ENCODE measurements around the gene POU6F2.

POU6F2 gene

DNA sequence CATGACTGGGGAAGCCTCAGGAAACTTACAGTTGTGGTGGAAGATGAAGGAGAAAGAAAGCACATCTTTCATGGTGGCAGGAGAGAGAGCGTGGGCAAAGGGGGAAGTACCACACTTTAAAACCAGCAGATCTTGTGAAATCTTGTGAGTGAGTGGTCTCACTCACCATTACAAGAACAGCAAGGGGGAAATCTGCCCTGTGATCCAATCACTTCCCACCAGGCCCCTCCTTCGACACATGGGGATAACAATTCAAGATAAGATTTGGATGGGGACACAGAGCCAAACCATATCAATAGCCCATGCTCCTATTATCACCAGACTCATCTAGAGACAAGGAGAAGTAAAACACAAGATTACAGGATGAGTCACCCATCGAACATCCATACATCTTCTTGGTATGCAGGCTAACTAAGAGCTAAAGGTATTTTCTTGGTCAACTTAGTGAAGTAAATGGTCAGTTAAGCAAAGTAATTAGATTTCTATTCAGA is 533.2 kb downstream of the POU6F2 start:
- ATAC-seq (peak; percentile 66), DNase-seq (no peak)
- no peak overlapping the region for H3K4me3 Mint-ChIP-seq

DNA sequence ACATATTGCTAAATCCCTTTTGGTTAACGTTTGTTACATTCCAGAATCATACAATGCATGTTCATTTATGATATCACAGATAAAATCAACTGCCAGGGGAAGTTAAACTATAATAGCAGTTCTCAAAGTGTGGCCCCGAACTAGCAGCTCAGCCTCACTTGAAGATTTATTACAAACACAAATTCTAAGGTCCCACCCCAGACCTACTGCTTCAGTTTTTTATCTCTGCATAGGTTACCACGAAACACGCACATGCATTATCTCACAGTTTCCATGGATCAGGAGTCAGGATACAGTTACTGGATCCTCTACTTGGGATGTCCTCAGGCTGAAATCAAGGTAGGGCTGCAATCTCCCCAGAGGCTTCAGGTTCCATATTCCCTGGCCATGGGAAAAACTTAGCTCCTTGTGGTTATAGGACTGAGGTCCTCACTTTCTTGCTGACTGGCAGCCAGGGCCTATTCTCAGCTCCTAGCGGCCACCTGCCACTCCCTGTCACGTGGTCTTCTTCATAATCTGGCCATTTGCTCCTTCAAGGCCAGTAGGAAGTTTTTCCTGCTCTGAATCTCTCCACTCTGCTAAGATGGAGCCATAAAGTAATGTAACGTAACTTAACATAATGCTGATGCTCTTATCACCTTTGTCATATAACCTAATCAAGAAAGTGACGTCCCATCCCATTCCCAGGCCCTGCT is 538.0 kb downstream of the POU6F2 start:
- H3K27ac Mint-ChIP-seq = peak overlapping the region in 1 of 2 donors; percentile 48
- H3K9me3 Mint-ChIP-seq = no peaks in the 10 kb centered on the region
- no peak overlapping the region for H3K4me3 Mint-ChIP-seq
- ATAC-seq = no peak
- peaks cover 11% of the 10 kb centered on the region for H3K4me1 Mint-ChIP-seq
- H3K27me3 Mint-ChIP-seq = peaks cover 7% of the 10 kb centered on the region
- no peak for DNase-seq

More for the DNA sequence above, 533.2 kb downstream of the POU6F2 start:
- H3K9me3 Mint-ChIP-seq = no peaks in the 10 kb centered on the region
- H3K27ac Mint-ChIP-seq = no peak overlapping the region
- H3K4me1 Mint-ChIP-seq = peaks cover 40% of the 10 kb centered on the region
- H3K27me3 Mint-ChIP-seq = peaks cover 1% of the 10 kb centered on the region

GRCh38 chr7:39516498-39516897 is 538.8 kb downstream of the POU6F2 start:
- peaks cover 3% of the 10 kb centered on the region for H3K4me1 Mint-ChIP-seq
- H3K27me3 Mint-ChIP-seq = peaks cover 7% of the 10 kb centered on the region
- H3K27ac Mint-ChIP-seq = no peak overlapping the region
- ATAC-seq (no peak), DNase-seq (no peak)
- no peak overlapping the region for H3K4me3 Mint-ChIP-seq
- H3K9me3 Mint-ChIP-seq = no peaks in the 10 kb centered on the region

- DNase-seq (no peak), ATAC-seq (peak; percentile 27)
- Mint-ChIP-seq H3K27ac (no peak overlapping the region), H3K4me1 (no peaks in the 10 kb centered on the region), H3K27me3 (peaks cover 14% of the 10 kb centered on the region), H3K4me3 (no peak overlapping the region), H3K9me3 (no peaks in the 10 kb centered on the region)
Measured at GRCh38 chr7:39517240-39517639, 539.5 kb downstream of the POU6F2 start.

All from stimulated activated naive CD8-positive, alpha-beta T cell treated with anti-CD3 and anti-CD28 coated beads, Interleukin-15, amount 100 ng/mL, for 72 hours (primary cell).